ENCODE measurements around the gene CACNA1C.

Gene CACNA1C

DNA sequence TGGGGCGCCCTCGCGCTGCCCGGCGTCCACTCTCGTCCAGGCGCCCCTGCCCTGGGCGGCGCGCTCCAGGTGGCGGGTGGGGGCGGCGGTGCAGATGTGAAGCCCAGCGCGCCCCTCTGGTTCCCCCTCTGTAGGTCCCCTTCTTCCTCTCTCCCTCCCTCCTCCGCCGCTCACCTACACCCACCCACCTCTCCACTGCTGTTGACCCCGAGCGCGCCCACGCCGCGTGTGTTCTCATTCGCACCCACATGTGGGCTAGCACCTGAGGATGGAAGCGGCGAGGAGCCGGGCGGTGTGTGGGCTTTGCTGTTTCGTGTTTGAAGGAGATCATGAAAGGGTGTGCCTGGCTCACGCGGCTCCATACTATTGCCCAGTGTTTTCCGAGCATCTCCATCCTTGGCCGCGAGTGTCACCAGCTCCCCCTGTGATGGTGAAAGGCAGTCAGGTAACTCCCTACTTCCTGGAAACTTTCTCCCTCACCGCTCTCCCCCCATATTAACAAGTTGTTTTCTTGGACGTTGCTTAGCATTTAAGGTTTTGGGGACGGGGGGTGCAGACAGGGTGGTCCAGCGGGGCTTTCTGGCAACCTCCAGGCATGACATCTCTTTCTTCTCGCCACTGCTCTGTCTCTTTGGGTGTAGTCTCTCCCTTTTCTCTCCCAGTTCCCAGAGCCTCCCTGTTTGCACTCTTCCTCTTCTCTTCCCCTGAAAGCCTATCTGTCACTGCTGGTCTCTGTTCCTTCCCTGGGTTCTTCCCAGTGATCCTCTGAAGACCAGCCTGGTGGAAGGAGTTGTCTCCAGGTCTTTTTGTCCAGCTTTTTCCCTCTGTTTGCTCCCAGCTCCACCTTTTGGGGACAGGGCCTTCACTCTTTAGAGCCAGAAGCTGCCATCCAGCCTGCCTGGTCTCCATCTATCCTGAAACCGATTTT, 1.6 kb downstream of the CACNA1C start:
- peak overlapping the region; percentile 90 for H3K4me3 ChIP-seq (ENCODE audit: low read depth, low read length)
- in situ Hi-C loops (cut with HindIII; ENCODE audit: low sequenced_read_pairs): no loop called here
- TF ChIP-seq, protein P1, sequence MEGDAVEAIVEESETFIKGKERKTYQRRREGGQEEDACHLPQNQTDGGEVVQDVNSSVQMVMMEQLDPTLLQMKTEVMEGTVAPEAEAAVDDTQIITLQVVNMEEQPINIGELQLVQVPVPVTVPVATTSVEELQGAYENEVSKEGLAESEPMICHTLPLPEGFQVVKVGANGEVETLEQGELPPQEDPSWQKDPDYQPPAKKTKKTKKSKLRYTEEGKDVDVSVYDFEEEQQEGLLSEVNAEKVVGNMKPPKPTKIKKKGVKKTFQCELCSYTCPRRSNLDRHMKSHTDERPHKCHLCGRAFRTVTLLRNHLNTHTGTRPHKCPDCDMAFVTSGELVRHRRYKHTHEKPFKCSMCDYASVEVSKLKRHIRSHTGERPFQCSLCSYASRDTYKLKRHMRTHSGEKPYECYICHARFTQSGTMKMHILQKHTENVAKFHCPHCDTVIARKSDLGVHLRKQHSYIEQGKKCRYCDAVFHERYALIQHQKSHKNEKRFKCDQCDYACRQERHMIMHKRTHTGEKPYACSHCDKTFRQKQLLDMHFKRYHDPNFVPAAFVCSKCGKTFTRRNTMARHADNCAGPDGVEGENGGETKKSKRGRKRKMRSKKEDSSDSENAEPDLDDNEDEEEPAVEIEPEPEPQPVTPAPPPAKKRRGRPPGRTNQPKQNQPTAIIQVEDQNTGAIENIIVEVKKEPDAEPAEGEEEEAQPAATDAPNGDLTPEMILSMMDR (IDR thresholded peaks at IDR 0.05; ENCODE audit: low read depth, low read length, missing control alignments): no peak
- DNase-seq (ENCODE audit: low read depth): no peak

DNA sequence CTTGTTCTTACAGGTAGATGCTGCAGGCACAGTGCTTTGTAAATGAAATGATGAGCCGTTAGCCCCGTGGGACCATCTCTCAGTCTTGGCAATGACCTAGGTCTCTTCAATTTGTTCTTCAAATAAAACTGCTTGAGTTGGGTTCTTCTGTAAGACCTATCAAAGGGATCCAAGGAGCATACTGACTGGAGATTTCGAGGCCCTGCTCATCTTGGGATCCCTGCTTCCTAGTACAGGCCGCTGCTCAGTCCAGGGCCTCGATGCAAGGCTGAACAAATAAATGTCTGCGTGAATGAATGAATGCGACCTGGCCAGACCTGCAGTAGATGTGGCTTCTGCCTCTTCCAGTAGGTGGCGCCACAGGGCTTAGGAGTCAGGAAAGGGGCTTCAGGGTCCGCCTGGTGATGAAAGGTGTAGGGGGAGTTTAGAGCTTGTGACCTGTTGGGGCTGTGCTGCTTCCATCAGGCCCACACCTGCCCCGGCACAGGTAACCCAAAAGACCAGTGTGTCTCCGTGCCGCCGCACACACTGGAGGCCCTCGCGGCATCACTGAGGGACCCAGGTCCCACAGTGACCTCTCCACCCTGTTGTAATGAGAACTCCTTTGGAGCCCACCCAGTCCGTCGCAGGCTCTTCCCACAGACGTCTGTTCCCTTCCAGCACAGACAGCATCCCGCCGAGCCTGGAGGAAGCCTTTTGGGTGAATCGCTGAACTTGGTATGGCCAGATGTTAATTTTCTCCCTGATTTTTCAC, 4.4 kb downstream of the CACNA1C start:
- peak; percentile 37 for DNase-seq (ENCODE audit: low read depth)
- TF ChIP-seq, protein P1 (IDR thresholded peaks at IDR 0.05; ENCODE audit: low read depth, low read length, missing control alignments): peak; percentile 89
- peak overlapping the region; percentile 7 for H3K4me3 ChIP-seq (ENCODE audit: low read depth, low read length)
- in situ Hi-C loops (cut with HindIII; ENCODE audit: low sequenced_read_pairs): no loop called here

DNA sequence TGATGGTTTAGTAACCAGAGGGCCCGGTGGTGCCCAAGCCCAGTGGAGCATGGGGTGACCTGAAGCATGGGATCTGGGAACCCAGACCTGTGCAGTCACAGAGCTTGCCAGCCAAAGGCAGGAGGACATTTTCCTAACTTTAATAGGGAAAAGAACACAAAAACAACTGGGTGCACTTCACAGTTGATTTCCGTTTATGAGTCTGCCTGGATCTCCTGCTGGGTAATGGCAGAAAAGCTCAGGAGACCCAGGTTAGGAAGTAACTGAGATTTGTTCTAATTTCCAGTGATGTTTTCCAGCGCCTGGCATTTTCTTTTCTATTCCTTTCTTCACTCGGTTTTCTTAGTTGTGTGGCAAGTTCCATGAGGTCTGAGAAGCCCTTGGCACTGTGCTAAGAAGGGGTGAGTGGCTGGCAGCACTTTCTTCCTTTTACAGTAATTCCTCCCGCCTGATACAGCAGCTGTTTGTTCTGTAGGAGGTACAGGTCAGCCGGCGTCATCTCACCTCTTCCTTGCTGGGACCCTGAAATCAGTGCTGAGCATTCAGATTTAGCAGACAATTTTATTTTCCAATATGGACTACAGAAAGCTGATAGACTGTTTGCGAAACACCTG, 5.1 kb downstream of the CACNA1C start:
- DNase-seq (ENCODE audit: low read depth): no peak
- in situ Hi-C loops (cut with HindIII; ENCODE audit: low sequenced_read_pairs): no loop called here
- TF ChIP-seq, protein P1 (IDR thresholded peaks at IDR 0.05; ENCODE audit: low read depth, low read length, missing control alignments): no peak
- peak overlapping the region; percentile 7 for H3K4me3 ChIP-seq (ENCODE audit: low read depth, low read length)

DNA sequence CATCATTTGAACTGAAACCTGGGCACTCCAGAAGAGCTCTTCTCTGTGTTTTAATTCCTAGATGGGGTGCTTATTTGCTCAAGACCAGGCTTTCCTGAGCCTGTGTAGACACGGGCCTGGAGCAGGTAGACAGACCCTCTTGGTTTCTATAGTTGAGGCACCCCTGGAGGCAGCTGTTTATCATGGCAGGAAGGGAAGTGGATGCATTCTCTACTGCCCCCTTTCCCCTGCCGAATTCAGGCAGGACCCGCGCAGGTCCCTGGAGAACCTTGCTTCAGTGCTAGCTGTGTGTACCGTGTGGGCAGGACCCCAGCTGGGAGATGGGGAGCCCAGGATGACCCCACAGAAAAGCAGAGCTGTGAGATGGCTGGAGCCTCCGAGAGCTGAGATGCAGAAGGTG, 6.0 kb downstream of the CACNA1C start:
- in situ Hi-C loops (cut with HindIII; ENCODE audit: low sequenced_read_pairs): no loop called here
- no peak for DNase-seq (ENCODE audit: low read depth)
- TF ChIP-seq, protein P1 (IDR thresholded peaks at IDR 0.05; ENCODE audit: low read depth, low read length, missing control alignments): no peak
- H3K4me3 ChIP-seq (ENCODE audit: low read depth, low read length): no peak overlapping the region

DNA sequence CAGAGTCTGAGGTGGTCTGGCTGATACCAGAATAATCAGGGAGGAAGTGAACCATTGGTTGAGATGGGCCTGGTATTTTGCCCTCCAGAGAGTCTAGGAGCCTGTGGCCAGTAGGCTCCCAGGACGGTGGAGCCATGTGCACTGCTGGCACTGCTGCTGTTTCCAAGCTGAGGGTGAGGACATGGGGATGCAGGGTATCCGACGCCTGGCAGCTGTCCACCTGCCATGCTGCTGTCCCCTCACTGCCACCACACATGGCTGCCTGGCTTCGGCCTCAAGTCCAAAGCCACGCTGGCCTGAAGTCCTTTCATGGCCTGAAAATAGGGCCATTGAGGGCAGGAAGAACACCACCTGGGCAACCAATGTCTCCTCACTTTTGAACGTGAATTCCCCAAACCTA, 8.6 kb downstream of the CACNA1C start:
- TF ChIP-seq, protein P1 (IDR thresholded peaks at IDR 0.05; ENCODE audit: low read depth, low read length, missing control alignments): no peak
- in situ Hi-C loops (cut with HindIII; ENCODE audit: low sequenced_read_pairs): no loop called here
- no peak overlapping the region for H3K4me3 ChIP-seq (ENCODE audit: low read depth, low read length)
- no peak for DNase-seq (ENCODE audit: low read depth)

DNA sequence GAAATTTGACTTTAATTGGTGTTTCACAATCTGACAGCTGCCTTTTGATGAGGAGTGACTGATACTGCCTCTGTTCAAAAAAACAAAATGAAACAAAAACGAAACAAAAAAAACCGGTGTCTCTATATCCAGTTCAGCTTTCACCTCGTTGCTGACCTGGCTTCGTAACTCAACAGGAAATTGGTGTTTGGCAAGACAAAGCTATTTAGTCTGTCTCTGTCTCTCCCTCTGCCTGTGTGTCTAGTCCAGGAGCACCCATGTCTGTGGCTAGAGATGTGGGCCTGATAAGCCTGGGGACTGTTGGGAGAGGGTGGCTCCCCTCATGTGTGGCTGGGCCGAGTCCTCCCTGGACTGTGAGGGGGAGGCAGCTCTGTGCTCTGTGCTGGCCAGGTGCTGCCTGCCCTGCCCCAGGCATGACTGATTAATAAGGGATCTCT, 11.3 kb downstream of the CACNA1C start:
- in situ Hi-C loops (cut with HindIII; ENCODE audit: low sequenced_read_pairs): no loop called here
- TF ChIP-seq, protein P1 (IDR thresholded peaks at IDR 0.05; ENCODE audit: low read depth, low read length, missing control alignments): no peak
- no peak overlapping the region for H3K4me3 ChIP-seq (ENCODE audit: low read depth, low read length)
- DNase-seq (ENCODE audit: low read depth): no peak
